ENCODE results near the gene PIP4K2A. TPM values are rescaled to one million over a fixed set of nuclear protein-coding genes. Genes with fewer than 3 reads are reported as not detected.

The PIP4K2A gene
- total RNA-seq, 4 donors from 2014 or later = 27.3 to 52.7 (median 41.6) TPM

- TF ChIP-seq CTCF (IDR thresholded peaks at IDR 0.05; ENCODE audit: low read depth) = no peak
These were observed 213.6 kb downstream of the PIP4K2A start for GRCh38 chr10:22500656-22501340.

GRCh38 chr10:22495396-22495795 lies 219.0 kb downstream of the PIP4K2A start:
- no peak for TF ChIP-seq CTCF (IDR thresholded peaks at IDR 0.05; ENCODE audit: low read depth)

- no peak for TF ChIP-seq CTCF (IDR thresholded peaks at IDR 0.05; ENCODE audit: low read depth)
These were observed 220.4 kb downstream of the PIP4K2A start for GRCh38 chr10:22494007-22494406.

GRCh38 chr10:22491931-22492615 lies 222.3 kb downstream of the PIP4K2A start:
- TF ChIP-seq CTCF (IDR thresholded peaks at IDR 0.05; ENCODE audit: low read depth) = no peak

- TF ChIP-seq CTCF (IDR thresholded peaks at IDR 0.05; ENCODE audit: low read depth) = no peak
These were observed 222.9 kb downstream of the PIP4K2A start for GRCh38 chr10:22491480-22491879.

GRCh38 chr10:22489975-22490374 lies 224.4 kb downstream of the PIP4K2A start:
- no peak for TF ChIP-seq CTCF (IDR thresholded peaks at IDR 0.05; ENCODE audit: low read depth)

- no peak for TF ChIP-seq CTCF (IDR thresholded peaks at IDR 0.05; ENCODE audit: low read depth)
These were observed 224.9 kb downstream of the PIP4K2A start for GRCh38 chr10:22489467-22489866.

Data from subcutaneous adipose tissue (tissue), 4 donors.